HG03565 (cell line): ENCODE results near the gene KCNN4.

Source experiments
- ATAC-seq: cut with Tn5 transposase; IDR thresholded peaks from one replicate; pipeline ENCODE4 v1.9.1; 2021; ENCODE audit warnings: mild to moderate bottlenecking, moderate library complexity; ENCODE audit not compliant: unreplicated experiment

The KCNN4 gene

GRCh38 chr19:43751466-43752220 lies 29.1 kb downstream of the KCNN4 start:
- ATAC-seq: no peak

DNA sequence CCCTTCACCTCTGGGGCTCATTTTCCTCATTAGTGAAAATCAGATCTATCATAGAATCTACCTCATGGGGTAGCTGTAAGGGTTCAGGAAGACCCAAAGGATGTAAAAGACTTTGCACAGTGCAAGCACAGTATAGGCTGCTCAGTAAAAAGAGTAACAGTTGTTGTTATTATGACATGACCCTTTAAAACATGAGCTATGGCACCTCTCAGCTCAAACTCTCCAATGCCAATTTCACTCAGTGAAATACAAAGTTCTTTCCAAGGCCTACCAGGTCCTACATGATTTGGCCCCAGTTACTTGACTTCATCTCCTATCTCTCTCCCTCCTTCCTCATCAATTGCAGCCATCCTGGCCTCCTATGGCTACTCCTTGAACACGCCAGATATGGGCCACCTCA lies 30.9 kb downstream of the KCNN4 start:
- no peak for ATAC-seq

GRCh38 chr19:43749152-43749551 lies 31.6 kb downstream of the KCNN4 start:
- ATAC-seq: no peak

GRCh38 chr19:43748685-43749084 lies 32.1 kb downstream of the KCNN4 start:
- ATAC-seq: no peak

- no peak for ATAC-seq
Observed at GRCh38 chr19:43748205-43748594, 32.6 kb downstream of the KCNN4 start.

DNA sequence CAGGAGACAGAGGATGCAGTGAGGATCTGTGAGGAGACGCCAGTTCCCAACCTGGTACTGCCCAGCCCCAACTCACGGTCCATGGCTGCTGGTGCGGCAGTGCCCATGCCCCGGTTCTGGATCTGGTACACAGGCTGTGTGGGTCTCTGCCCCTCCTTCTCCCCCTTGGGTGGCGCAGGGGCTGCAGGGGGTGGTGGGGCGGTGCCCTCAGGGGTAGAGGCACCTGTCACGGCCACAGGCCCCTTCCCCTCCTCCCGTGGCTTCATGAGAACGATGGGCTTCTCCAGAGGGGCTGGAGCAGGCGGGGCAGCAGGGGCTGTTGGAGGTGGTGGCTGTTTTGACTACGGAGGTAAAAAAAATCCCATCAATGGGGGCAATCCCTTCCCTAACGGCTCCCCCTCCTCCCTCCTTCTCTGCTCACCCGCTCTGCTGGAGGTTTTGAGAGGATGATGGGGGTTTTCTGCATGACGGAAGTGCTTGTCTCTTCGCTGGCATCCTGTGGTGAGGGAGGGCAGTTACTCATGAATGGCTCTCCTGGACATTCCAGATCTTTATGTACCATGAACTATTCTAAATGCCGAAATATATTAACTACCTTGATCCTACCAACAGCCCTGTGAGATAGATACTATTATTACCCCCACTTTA lies 33.1 kb downstream of the KCNN4 start:
- ATAC-seq: no peak

DNA sequence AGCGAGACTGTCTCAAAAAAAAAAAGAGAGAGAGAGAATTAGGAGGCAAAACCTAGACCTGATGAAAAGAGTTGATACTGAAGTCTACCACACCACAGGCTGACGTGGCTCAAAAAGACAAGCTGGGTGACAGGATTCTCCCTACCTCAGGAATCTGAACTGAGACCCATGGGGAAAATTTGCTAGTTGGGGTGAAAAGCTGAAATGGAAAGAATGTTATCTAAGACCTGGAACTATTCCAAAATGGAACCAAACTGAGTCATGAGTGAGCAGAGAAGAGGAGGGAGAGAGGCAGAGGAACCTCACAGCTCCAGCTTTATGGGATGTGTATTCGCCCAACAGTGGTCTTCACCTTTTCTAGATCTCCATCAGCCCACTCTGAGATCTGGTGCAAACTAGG lies 37.7 kb downstream of the KCNN4 start:
- no peak for ATAC-seq

DNA sequence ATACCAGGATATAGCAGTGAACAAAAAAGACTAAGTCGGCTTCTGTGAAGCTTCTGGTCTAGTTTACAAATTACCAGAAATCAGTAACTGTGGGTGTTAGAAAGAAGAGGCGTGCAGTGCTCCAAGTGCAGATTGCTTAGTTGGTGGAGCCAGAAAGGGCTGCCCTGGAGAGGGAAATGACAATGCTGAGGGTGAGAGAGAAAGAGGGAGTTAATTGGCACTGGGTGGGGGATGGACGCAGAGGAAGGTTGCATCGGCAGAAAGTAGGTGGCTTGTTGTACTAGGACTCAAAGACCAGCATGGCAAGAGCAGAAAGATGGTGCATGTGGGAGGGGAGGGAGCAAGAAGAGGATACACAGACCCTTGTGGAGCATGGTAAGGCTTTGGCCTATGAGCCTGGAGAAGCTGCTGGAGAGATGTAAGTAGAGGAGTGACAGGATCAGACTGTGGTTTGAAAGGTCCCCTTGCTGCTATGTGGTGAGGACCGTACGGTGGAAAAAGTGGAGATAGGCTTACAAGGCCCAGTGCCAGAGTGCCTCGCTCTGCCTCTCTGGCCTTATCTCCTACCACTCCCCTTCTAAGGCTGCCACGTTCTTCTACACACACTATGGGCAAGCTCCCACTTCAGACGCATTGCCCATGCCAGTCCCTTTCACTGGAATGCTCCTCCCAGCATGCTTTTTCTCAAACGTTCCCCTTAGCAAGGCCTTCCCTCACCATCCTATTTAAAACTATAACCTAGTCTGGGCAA lies 39.5 kb downstream of the KCNN4 start:
- ATAC-seq: no peak

DNA sequence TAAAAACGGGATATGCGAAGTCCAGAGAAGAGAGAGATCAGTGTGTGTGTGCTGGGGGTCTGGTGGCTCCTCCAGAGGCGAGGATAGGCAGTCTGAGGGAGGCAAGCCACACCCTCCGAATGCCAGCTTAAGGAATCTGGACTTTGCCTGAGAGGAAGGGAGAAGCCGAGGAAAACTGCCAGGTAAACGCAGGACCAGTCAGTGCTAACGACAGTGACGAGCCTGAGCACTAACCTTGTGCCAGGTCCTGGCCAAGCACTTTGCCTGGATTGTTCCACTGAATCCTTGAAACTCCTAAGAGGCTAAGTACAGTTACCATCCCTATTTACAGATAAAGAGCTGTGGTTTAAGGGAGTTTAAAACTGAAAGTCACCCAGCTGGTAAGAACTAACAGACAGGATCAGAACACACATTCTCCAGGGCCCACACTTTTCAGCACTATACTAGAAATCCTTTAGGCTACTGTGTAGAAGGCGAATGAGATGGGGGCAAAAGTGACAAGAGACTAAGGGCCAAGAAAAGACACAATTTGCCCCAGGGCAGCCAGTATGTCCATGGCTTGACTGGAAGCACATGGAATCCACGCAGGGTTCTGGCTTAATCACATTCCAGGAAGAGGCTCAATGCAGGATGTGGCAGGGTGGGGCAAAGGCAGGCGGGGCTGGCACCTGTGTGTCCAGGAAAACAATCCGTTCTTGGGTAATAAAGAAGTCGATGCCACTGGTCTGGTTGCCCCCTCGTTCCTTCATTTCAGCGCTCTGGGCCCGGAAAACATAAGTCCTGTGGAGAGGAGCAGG lies 41.1 kb downstream of the KCNN4 start:
- ATAC-seq: no peak

GRCh38 chr19:43738780-43739211 lies 42.0 kb downstream of the KCNN4 start:
- no peak for ATAC-seq

DNA sequence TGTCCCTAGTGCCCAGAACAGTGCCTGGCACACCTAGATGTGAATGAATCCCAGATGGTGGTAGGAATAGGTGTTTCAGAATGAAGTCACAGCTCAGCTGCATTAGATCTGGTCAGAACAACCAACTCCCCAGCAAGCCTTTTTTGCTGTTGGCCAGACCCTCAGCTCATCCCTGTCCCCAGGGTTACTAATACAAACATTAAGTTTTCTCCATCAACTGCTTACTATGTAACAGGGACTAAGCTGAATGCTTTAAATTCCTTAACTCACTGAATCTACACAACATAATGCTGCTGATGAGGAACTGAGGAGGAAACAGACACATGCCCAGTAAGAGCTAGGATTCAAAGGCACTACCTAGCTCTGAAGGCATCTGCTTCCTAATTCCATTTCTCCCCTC lies 44.8 kb downstream of the KCNN4 start:
- ATAC-seq: no peak

- no peak for ATAC-seq
Observed at GRCh38 chr19:43735013-43735412, 45.8 kb downstream of the KCNN4 start.

- ATAC-seq: no peak
Observed at GRCh38 chr19:43731846-43732245, 48.9 kb downstream of the KCNN4 start.

DNA sequence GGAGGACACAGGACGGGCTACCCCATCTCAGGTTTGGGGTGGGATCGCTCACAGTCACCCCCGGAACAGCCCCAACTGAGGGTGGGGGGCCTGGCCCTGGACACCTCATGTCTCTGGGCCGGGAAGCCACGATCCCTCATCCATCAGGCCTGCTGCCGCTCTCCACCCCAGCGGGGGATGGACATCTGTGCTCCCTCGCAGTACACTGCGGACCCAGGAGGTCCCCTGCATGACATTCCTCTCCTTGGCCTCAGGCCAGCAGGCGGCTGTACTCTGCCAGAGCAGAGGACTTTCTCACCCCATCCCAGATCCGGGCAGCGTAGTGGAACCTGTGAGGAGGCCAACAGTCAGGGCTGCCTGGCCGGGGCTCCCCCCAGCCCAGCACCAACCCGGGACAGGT lies 49.4 kb downstream of the KCNN4 start:
- no peak for ATAC-seq

DNA sequence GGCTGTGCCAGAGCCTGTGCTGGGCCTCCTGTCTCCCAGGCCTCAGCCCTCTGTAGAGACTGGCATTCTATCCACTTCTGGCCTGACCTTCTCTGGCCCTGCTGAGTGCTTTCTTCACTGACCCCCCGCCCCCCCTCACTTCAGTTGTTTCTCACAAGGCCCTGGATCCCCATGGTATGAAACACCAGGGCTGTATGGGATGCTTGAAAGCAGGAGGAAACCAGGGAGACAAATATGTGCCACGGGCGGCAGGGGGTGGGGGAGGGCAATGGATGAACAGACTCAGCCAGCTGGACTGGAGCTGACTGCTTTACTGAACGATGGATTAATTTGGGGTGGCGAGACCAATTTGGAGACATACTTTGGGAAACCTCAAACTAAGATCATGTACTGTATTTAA lies 50.9 kb downstream of the KCNN4 start:
- no peak for ATAC-seq

DNA sequence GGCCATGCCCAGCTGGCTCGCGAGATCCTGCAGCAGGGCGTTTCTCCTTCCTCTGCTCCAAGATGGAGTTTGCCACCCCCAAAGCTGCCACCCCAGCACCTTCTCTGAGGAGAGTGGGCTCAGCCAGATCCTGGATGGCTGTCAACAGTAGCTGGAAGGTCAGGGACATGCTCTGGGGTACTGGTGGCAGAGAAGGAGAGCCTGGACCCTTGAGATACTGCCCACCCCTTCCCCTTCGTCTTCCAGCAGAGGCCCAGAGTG lies 53.2 kb downstream of the KCNN4 start:
- no peak for ATAC-seq

- ATAC-seq: no peak
Observed at GRCh38 chr19:43726736-43727592, 53.8 kb downstream of the KCNN4 start.

DNA sequence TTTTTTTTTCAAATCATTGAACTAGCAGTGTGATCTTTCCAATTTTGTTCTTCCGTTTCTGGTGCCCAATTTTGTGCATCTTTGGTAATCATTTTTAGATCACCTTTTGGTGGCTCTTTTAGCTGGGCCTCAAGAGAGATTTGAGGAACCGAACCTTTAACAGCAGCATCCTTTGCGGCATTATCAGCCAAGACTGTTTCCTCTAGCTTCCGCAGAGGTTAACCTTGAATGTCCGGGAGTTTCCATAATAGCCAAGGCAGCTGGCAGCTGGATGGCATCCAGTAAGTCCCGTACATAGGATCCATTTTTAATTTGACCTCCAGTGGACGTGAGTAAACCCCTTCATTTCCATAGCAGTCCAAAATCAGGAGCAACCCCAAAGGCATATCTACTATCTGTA lies 55.3 kb downstream of the KCNN4 start:
- no peak for ATAC-seq

GRCh38 chr19:43724896-43725295 lies 55.9 kb downstream of the KCNN4 start:
- ATAC-seq: no peak

DNA sequence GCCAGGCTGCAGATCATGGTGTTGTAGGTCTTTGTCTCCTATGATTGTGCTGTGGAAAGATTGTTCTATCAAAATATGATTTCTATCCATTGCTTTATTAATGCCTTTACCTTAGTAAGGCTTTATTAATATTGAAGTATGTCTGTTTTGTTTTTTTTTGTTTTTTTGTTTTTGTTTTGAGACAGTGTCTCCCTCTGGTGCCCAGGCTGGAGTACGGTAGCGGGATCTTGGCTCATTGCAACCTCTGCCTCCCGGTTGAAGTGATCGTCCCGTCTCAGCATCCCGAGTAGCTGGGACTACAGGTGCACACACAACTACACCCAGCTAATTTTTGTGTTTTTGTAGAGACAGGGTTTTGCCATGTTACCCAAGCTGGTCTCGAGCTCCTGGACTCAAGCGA lies 57.2 kb downstream of the KCNN4 start:
- ATAC-seq: no peak
